HFFc6 (cell line): ENCODE results near the gene ITPK1. TPM values are rescaled to one million over a fixed set of nuclear protein-coding genes. Genes with fewer than 3 reads are reported as not detected.

ENCODE experiments used
- DNase-seq: peaks from one replicate; pipeline ENCODE4 v3.0.0-alpha.2; 2018
- H3K27ac Mint-ChIP-seq: 2 replicates; pipeline ENCODE4 v1.8.0; 2020; ENCODE audit warnings: mild to moderate bottlenecking, mixed read lengths
- H3K27me3 Mint-ChIP-seq: 2 replicates; pipeline ENCODE4 v1.8.0; 2021; ENCODE audit warnings: mild to moderate bottlenecking, moderate library complexity, mixed read lengths; ENCODE audit not compliant: insufficient read depth
- H3K36me3 Mint-ChIP-seq: 2 replicates; pipeline ENCODE4 v1.8.0; 2021; ENCODE audit warnings: low read depth, mixed read lengths
- H3K4me1 Mint-ChIP-seq: 2 replicates; pipeline ENCODE4 v1.8.0; 2020; ENCODE audit warnings: low read depth, mixed read lengths
- H3K4me3 Mint-ChIP-seq: 2 replicates; pipeline ENCODE4 v1.8.0; 2020; ENCODE audit warnings: mild to moderate bottlenecking, moderate library complexity, mixed read lengths
- H3K9me3 Mint-ChIP-seq: 2 replicates; pipeline ENCODE4 v1.8.0; 2020; ENCODE audit warnings: mild to moderate bottlenecking, mixed read lengths
- total RNA-seq, 6 experiments: library from RNA; stranded (reverse); fragmentation: NEBNext Ultra II Directional; extraction: Animal tissue kit (Norgen Biotek cat#: 25700); gene quantifications; 2 replicates in 1 of 6; 3 replicates in 5 of 6; pipeline ENCODE4 v1.2.3, GENCODE V29; 2021
- TF ChIP-seq, protein P1 (sequence below): fragments of 200-600 bp; sonication (generic); IDR thresholded peaks from 2 replicates; pipeline ENCODE4 v1.5.0; 2021; ENCODE audit warnings: antibody characterized with exemption, mild to moderate bottlenecking

Gene ITPK1
- total RNA-seq, 6 experiments from 2014 or later = 27.3 to 38.1 (median 32.4) TPM

DNA sequence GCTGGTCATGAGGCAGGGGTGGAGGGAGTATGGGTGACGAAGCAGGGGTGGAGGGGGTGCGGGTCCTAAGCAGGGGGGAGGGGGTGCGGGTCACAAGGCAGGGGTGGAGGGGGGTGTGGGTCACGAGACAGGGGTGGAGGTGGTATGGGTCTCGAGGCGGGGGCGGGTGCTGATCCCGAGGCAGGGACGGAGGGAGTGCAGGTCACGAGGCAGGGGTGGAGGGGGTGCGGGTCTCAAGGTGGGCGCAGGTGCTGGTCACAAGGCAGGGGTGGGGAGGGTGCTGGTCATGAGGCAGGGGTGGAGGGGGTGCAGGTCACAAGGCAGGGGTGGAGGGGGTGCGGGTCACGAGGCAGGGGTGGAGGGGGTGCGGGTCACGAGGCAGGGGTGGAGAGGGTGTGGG is 56.5 kb downstream of the ITPK1 start:
- Mint-ChIP-seq H3K36me3 (no peaks in the 10 kb centered on the region), H3K27me3 (no peaks in the 10 kb centered on the region; the same call in 1 of the 2 replicates), H3K4me3 (no peak overlapping the region), H3K27ac (no peak overlapping the region), H3K4me1 (peaks cover 19% of the 10 kb centered on the region), H3K9me3 (no peaks in the 10 kb centered on the region)
- TF ChIP-seq, protein P1, sequence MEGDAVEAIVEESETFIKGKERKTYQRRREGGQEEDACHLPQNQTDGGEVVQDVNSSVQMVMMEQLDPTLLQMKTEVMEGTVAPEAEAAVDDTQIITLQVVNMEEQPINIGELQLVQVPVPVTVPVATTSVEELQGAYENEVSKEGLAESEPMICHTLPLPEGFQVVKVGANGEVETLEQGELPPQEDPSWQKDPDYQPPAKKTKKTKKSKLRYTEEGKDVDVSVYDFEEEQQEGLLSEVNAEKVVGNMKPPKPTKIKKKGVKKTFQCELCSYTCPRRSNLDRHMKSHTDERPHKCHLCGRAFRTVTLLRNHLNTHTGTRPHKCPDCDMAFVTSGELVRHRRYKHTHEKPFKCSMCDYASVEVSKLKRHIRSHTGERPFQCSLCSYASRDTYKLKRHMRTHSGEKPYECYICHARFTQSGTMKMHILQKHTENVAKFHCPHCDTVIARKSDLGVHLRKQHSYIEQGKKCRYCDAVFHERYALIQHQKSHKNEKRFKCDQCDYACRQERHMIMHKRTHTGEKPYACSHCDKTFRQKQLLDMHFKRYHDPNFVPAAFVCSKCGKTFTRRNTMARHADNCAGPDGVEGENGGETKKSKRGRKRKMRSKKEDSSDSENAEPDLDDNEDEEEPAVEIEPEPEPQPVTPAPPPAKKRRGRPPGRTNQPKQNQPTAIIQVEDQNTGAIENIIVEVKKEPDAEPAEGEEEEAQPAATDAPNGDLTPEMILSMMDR = no peak
- no peak for DNase-seq

DNA sequence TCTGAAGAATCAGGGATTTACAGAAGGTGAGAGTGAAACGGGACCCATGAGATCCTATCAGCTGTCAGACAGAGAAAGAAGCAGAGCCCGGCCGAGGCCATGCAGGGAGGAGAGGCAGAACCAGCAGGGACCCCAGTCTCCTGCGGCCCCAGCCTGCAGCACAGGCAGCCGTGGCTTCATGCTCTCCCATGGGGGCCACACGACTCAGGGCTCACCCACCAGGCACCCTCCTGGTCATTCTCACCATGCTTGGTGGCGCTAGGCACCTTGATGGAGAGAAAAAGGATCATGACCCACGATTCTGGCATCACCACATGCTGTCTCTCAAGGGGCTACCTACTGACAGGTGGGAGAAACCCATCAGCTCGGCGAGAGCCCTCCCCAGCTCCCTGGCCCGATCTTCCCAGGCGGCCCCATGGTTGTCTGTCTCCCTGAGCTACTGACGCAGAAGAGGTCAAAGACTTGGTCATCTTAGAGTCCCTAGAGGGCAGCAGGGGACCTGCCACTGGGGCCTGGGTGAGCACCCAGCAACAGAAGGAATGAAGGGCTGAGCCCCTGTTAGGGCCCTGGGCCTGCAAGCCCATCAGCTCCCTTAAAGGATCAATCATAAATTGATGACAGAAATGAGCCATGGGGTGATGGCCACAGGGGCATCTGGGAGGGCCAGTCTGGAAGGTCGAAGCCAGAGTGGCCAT is 58.0 kb downstream of the ITPK1 start:
- peaks cover 19% of the 10 kb centered on the region for H3K4me1 Mint-ChIP-seq
- H3K9me3 Mint-ChIP-seq = no peaks in the 10 kb centered on the region
- no peak overlapping the region for H3K27ac Mint-ChIP-seq
- peaks cover 3% of the 10 kb centered on the region; the same call in 1 of the 2 replicates for H3K27me3 Mint-ChIP-seq
- DNase-seq = no peak
- TF ChIP-seq, protein P1 = no peak
- H3K4me3 Mint-ChIP-seq = no peak overlapping the region
- no peaks in the 10 kb centered on the region for H3K36me3 Mint-ChIP-seq

DNA sequence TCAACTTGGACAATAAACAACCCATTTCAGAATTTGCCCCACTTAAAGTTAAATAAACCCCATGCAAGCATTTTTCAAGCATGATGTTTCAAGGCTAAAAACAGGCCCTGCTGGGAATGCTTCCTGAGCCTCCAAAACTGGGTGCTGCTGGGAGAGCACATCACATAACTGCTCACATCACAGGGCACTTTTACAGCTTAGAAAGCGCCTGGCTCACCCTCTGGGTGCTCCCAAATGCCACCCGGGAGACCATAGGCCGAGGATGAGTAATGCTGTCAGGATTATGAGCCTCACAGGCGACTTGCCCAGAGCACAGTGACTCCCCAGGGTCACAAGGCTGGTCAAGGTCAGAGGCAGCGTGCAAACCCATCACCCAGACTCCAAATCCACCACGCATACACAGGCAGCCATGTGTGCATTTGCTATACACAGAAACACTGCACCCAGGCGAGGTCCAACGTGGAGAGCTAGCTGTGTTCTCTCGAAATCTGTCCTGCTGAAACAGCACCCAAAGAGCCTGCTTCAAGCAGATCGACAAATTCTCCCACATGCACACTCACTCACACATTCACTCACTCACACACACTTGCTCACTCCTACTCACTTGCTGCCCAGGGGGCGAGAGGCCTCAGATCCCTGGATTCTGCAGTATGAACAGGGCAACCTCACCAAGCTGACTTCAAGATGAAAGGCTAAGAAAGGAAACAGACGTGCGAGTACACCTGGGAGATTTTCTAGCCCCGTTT is 58.7 kb downstream of the ITPK1 start:
- DNase-seq = peak; percentile 70
- no peaks in the 10 kb centered on the region for H3K9me3 Mint-ChIP-seq
- peak overlapping the region; percentile 82 for H3K27ac Mint-ChIP-seq
- peaks cover 3% of the 10 kb centered on the region; the same call in 1 of the 2 replicates for H3K27me3 Mint-ChIP-seq
- H3K4me3 Mint-ChIP-seq = no peak overlapping the region
- TF ChIP-seq, protein P1 = no peak
- H3K4me1 Mint-ChIP-seq = peaks cover 19% of the 10 kb centered on the region
- no peaks in the 10 kb centered on the region for H3K36me3 Mint-ChIP-seq

DNA sequence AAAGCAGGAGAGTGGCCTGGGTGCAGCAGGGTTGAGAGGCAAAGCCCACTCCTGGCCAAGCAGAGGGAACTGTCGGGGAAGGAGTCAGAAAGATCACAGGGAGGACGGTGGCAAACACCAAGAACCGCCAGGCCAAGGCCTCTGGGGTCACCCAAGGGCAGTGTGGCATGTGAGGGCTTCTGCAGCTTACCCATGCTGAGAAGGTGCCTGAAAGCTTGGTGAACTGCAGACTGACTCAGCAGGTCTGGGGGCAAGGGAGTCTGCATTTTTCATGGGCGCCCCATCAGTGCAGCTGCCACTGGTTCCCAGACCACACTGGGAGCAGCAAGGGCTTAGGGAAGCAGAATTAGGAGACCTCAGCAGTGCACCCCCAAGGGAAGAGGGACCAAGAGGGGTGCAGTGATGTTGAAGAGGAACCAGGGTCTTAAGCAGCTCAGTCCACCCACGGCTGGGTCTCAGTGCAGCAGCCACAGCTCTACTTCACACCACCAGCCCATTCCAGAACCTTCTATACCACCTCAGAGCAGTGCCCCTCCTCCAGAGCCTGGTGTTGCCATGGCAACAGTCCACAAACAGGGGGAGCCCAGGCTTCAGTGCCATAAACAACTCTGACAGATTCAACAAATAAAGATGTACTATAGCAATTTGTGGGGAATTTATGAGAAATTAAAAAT is 59.4 kb downstream of the ITPK1 start:
- no peak overlapping the region for H3K4me3 Mint-ChIP-seq
- H3K9me3 Mint-ChIP-seq = no peaks in the 10 kb centered on the region
- no peaks in the 10 kb centered on the region for H3K36me3 Mint-ChIP-seq
- no peak for DNase-seq
- TF ChIP-seq, protein P1 = no peak
- peaks cover 3% of the 10 kb centered on the region; the same call in 1 of the 2 replicates for H3K27me3 Mint-ChIP-seq
- H3K27ac Mint-ChIP-seq = peak overlapping the region; percentile 82
- peaks cover 19% of the 10 kb centered on the region for H3K4me1 Mint-ChIP-seq

DNA sequence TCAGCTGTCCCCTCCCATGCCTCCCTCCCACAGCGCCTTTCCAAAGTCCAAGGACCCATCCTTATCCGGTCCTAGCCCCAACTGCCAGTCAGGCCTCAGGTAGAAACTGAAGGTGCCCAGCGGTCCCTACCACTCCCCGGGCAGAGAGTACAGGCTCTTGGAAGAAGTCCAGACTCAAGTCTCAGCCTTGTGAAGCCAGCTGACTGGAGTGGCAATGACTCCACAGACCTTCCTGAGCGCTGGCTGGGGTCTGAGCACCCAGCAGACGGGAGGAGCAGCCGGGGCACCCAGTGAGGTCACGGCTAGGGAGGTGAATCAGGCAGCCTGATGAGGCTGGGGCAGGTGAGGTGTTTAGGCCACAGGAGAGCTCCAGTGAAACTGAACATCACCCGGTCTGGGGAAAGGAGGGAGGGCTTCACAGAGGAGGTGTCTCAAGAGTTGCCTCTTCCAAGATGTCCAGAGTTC is 60.0 kb downstream of the ITPK1 start:
- Mint-ChIP-seq H3K4me1 (peaks cover 19% of the 10 kb centered on the region), H3K4me3 (no peak overlapping the region), H3K27ac (peak overlapping the region; percentile 82; the same call in 1 of the 2 replicates), H3K9me3 (no peaks in the 10 kb centered on the region), H3K27me3 (peaks cover 3% of the 10 kb centered on the region; the same call in 1 of the 2 replicates), H3K36me3 (no peaks in the 10 kb centered on the region)
- DNase-seq = no peak
- TF ChIP-seq, protein P1 = no peak
